ENCODE results near the gene GP2.

Gene GP2

DNA sequence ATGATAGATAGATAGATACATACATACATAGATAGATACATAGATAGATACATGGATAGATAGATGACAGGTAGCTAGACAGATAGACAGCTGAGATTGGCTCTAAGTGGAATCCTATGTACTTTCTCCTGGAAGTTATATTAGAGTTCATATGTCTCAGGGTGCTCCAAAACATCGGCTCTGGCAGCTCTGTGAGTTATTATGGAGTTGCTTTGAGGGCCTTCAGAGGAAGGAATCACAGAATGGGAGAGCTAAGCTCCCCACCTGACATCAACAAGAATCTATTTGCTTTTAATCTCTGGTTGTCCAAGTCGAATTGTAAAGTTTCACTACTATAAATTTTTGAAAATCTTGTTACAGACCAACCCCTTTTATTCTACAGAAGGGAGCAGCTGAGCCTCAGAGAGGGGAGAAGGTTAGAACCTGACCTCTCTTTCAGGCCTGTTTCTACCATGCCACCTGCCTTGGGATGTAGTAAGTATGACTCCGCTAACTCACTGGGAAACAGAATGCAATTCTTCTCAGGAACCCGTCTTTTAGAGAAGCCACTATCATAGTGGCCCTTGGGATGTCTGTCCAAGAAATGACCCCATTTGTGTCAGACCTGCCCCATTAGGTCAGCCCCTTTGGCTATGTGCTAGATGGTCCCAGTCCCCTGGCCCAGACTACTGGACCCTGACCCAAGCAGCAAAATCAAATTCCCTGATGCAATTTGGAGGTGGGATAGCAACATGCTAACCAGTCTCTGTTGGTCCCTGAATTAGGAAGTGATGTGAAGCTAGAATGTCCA lies 18.3 kb downstream of the GP2 start:
- Histone ChIP-seq H3K27ac (ENCODE audit: low read length) (no peak overlapping the region), H2AFZ (ENCODE audit: low read depth, low read length) (no peak overlapping the region), H3K9ac (ENCODE audit: low read depth, low read length) (no peak overlapping the region), H3K4me3 (ENCODE audit: low read depth in 1 of 2, low read length in 2 of 2) (no peak overlapping the region), H4K20me1 (ENCODE audit: insufficient read depth, low read length) (no peaks in the 10 kb centered on the region), H3K4me2 (ENCODE audit: insufficient read depth, low read length) (no peak overlapping the region), H3K4me1 (ENCODE audit: insufficient read depth, low read length) (no peaks in the 10 kb centered on the region), H3K27me3 (ENCODE audit: insufficient read depth, low read length, poor library complexity) (peaks cover 3% of the 10 kb centered on the region), H3K9me3 (ENCODE audit: insufficient read depth, low read length, severe bottlenecking) (no peaks in the 10 kb centered on the region), H3K36me3 (ENCODE audit: insufficient read depth, low read length) (no peaks in the 10 kb centered on the region), H3K79me2 (ENCODE audit: insufficient read depth, low read length) (no peaks in the 10 kb centered on the region)
- ATAC-seq (ENCODE audit: insufficient read depth, low read depth), result no peak
- TF ChIP-seq EZH2 (IDR thresholded peaks at IDR 0.05; ENCODE audit: borderline replicate concordance, low read depth, low read length, severe bottlenecking), result no peak
- TF ChIP-seq, protein P1, sequence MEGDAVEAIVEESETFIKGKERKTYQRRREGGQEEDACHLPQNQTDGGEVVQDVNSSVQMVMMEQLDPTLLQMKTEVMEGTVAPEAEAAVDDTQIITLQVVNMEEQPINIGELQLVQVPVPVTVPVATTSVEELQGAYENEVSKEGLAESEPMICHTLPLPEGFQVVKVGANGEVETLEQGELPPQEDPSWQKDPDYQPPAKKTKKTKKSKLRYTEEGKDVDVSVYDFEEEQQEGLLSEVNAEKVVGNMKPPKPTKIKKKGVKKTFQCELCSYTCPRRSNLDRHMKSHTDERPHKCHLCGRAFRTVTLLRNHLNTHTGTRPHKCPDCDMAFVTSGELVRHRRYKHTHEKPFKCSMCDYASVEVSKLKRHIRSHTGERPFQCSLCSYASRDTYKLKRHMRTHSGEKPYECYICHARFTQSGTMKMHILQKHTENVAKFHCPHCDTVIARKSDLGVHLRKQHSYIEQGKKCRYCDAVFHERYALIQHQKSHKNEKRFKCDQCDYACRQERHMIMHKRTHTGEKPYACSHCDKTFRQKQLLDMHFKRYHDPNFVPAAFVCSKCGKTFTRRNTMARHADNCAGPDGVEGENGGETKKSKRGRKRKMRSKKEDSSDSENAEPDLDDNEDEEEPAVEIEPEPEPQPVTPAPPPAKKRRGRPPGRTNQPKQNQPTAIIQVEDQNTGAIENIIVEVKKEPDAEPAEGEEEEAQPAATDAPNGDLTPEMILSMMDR (IDR thresholded peaks at IDR 0.05; ENCODE audit: borderline replicate concordance, extremely low read depth, low read length, poor library complexity, severe bottlenecking), result no peak
- DNase-seq, result no peak

- H2AFZ ChIP-seq (ENCODE audit: low read depth, low read length), result no peak overlapping the region
- H3K4me2 ChIP-seq (ENCODE audit: insufficient read depth, low read length), result no peak overlapping the region
- DNase-seq (no peak), ATAC-seq (ENCODE audit: insufficient read depth, low read depth) (no peak)
- H3K27ac ChIP-seq (ENCODE audit: low read length), result no peak overlapping the region
- H3K36me3 ChIP-seq (ENCODE audit: insufficient read depth, low read length), result no peaks in the 10 kb centered on the region
- peaks cover 3% of the 10 kb centered on the region for H3K27me3 ChIP-seq (ENCODE audit: insufficient read depth, low read length, poor library complexity)
- H4K20me1 ChIP-seq (ENCODE audit: insufficient read depth, low read length), result no peaks in the 10 kb centered on the region
- no peaks in the 10 kb centered on the region for H3K4me1 ChIP-seq (ENCODE audit: insufficient read depth, low read length)
- no peak overlapping the region for H3K4me3 ChIP-seq (ENCODE audit: low read depth in 1 of 2, low read length in 2 of 2)
- no peak for TF ChIP-seq EZH2 (IDR thresholded peaks at IDR 0.05; ENCODE audit: borderline replicate concordance, low read depth, low read length, severe bottlenecking)
- TF ChIP-seq, protein P1 (IDR thresholded peaks at IDR 0.05; ENCODE audit: borderline replicate concordance, extremely low read depth, low read length, poor library complexity, severe bottlenecking), result no peak
- no peak overlapping the region for H3K9ac ChIP-seq (ENCODE audit: low read depth, low read length)
- H3K9me3 ChIP-seq (ENCODE audit: insufficient read depth, low read length, severe bottlenecking), result no peaks in the 10 kb centered on the region
- no peaks in the 10 kb centered on the region for H3K79me2 ChIP-seq (ENCODE audit: insufficient read depth, low read length)
Measured at GRCh38 chr16:20308266-20308665, 19.0 kb downstream of the GP2 start.

- Histone ChIP-seq H2AFZ (ENCODE audit: low read depth, low read length) (no peak overlapping the region), H3K4me3 (ENCODE audit: low read depth in 1 of 2, low read length in 2 of 2) (no peak overlapping the region), H4K20me1 (ENCODE audit: insufficient read depth, low read length) (no peaks in the 10 kb centered on the region), H3K27ac (ENCODE audit: low read length) (no peak overlapping the region), H3K27me3 (ENCODE audit: insufficient read depth, low read length, poor library complexity) (peaks cover 3% of the 10 kb centered on the region), H3K79me2 (ENCODE audit: insufficient read depth, low read length) (no peaks in the 10 kb centered on the region), H3K4me1 (ENCODE audit: insufficient read depth, low read length) (no peaks in the 10 kb centered on the region), H3K36me3 (ENCODE audit: insufficient read depth, low read length) (no peaks in the 10 kb centered on the region), H3K9ac (ENCODE audit: low read depth, low read length) (no peak overlapping the region), H3K9me3 (ENCODE audit: insufficient read depth, low read length, severe bottlenecking) (no peaks in the 10 kb centered on the region), H3K4me2 (ENCODE audit: insufficient read depth, low read length) (no peak overlapping the region)
- ATAC-seq (ENCODE audit: insufficient read depth, low read depth) (no peak), DNase-seq (no peak)
- TF ChIP-seq, protein P1 (IDR thresholded peaks at IDR 0.05; ENCODE audit: borderline replicate concordance, extremely low read depth, low read length, poor library complexity, severe bottlenecking), result no peak
- TF ChIP-seq EZH2 (IDR thresholded peaks at IDR 0.05; ENCODE audit: borderline replicate concordance, low read depth, low read length, severe bottlenecking), result no peak
Measured at GRCh38 chr16:20307791-20308190, 19.5 kb downstream of the GP2 start.

Measured in DND-41 (cell line).